OCI-LY7 (cell line): ENCODE data around the gene DUSP22. TPM values are rescaled to one million over a fixed set of nuclear protein-coding genes. Genes with fewer than 3 reads are reported as not detected.

ENCODE experiments used
- BruUV-seq: library from RNA; stranded (reverse); fragments of 400-500 nt; replicated peaks from 2 replicates; lab custom pipeline; 2021; lab: Mats Ljungman, UMichigan
- CTCF ChIA-PET: fragments of 300-600 bp; sonication (Branson Sonifier 250); formaldehyde crosslinking; loops from one replicate; lab custom pipeline; 2022; ENCODE audit warnings: antibody characterized with exemption; ENCODE audit not compliant: unreplicated experiment; lab: Charles Lee
- POLR2A ChIA-PET: fragments of 300-600 bp; sonication (Branson Sonifier 250); formaldehyde crosslinking; loops from one replicate; lab custom pipeline; 2022; ENCODE audit warnings: antibody characterized with exemption; lab: Charles Lee
- DNase-seq: peaks from one replicate; pipeline ENCODE4 v3.0.0-alpha.2; 2015; ENCODE audit warnings: low spot score
- H2AFZ ChIP-seq: fragments of 200-600 bp; sonication (generic), shearing (Covaris generic); 2 replicates; pipeline ENCODE4 v1.6.1; 2014; ENCODE audit warnings: mild to moderate bottlenecking, antibody characterized with exemption, low read length, moderate library complexity
- H3K27ac ChIP-seq: fragments of 200-600 bp; sonication (generic); 2 replicates; pipeline ENCODE4 v1.5.1; 2014; ENCODE audit warnings: mixed run types, low read depth, mild to moderate bottlenecking, moderate library complexity, low read length, inconsistent platforms; ENCODE audit not compliant: poor library complexity, severe bottlenecking
- H3K36me3 ChIP-seq: fragments of 200-600 bp; sonication (generic); 2 replicates; pipeline ENCODE4 v1.6.1; 2014; ENCODE audit warnings: mild to moderate bottlenecking, antibody characterized with exemption, low read length, moderate library complexity, mixed read lengths; ENCODE audit not compliant: insufficient read depth
- H3K4me1 ChIP-seq: fragments of 200-600 bp; sonication (generic); 2 replicates; pipeline ENCODE4 v1.5.1; 2014; ENCODE audit warnings: mild to moderate bottlenecking, low read length; ENCODE audit not compliant: insufficient read depth, poor library complexity, severe bottlenecking
- H3K4me2 ChIP-seq: fragments of 200-600 bp; sonication (generic); 2 replicates; pipeline ENCODE4 v1.6.1; 2014; ENCODE audit warnings: mild to moderate bottlenecking, low read length
- H3K4me3 ChIP-seq: fragments of 200-600 bp; sonication (generic); 2 replicates; pipeline ENCODE4 v1.5.1; 2014; ENCODE audit warnings: mild to moderate bottlenecking, low read depth, low read length; ENCODE audit not compliant: poor library complexity, severe bottlenecking
- H3K79me2 ChIP-seq: fragments of 200-600 bp; sonication (generic); 2 replicates; pipeline ENCODE4 v1.6.1; 2016; ENCODE audit warnings: low read depth, mild to moderate bottlenecking, low read length, moderate library complexity, mixed read lengths; ENCODE audit not compliant: insufficient read depth
- H3K9me2 ChIP-seq: fragments of 200-600 bp; sonication (generic); 2 replicates; pipeline ENCODE4 v1.6.1; 2016; ENCODE audit warnings: mild to moderate bottlenecking, low read length, mixed read lengths; ENCODE audit not compliant: insufficient read depth
- H3K9me3 ChIP-seq: fragments of 200-600 bp; sonication (generic); 2 replicates; pipeline ENCODE4 v1.6.1; 2014; ENCODE audit warnings: mild to moderate bottlenecking, mixed run types, low read length, mixed read lengths
- H4K20me1 ChIP-seq: fragments of 200-600 bp; sonication (generic); 2 replicates; pipeline ENCODE4 v1.6.1; 2014; ENCODE audit warnings: mild to moderate bottlenecking, antibody characterized with exemption, low read length, moderate library complexity, mixed read lengths; ENCODE audit not compliant: insufficient read depth
- CTCF ChIP-seq: fragments of 200-600 bp; sonication (generic); conservative IDR thresholded peaks from 2 replicates; pipeline ENCODE4 v1.5.1; 2014; ENCODE audit warnings: mild to moderate bottlenecking, antibody characterized with exemption, low read length, moderate library complexity, mixed read lengths
- EZH2phosphoT487 ChIP-seq: fragments of 200-600 bp; sonication (generic); IDR thresholded peaks from 2 replicates; pipeline ENCODE4 v1.6.1; 2018; ENCODE audit warnings: low read depth, borderline replicate concordance, mild to moderate bottlenecking, mixed run types, antibody characterized with exemption, low read length, moderate library complexity, mixed read lengths
- intact Hi-C: fragments of 100-400 bp; cut with micrococcal nuclease; formaldehyde crosslinking; loops from one replicate; pipeline ENCODE4 v1.10.0; 2022; ENCODE audit not compliant: unreplicated experiment
- total RNA-seq, 2 experiments: library from RNA; depleted of rRNA in 1 of 2; stranded (reverse); fragments of >200 nt in 1 of 2; shearing (Covaris generic) in 1 of 2; gene quantifications; 2 replicates each; pipeline ENCODE4 v1.2.3, GENCODE V29; 2014 to 2022

Gene DUSP22
- total RNA-seq, 2 experiments from 2014 or later, result 149 to 171 TPM

GRCh38 chr6:328136-328670 is 35.9 kb downstream of the DUSP22 start:
- peak; percentile 90 for DNase-seq
- H3K9me3 ChIP-seq, result no peaks in the 10 kb centered on the region
- peak overlapping the region; percentile 2; the same call in 1 of the 2 replicates for H2AFZ ChIP-seq
- CTCF ChIA-PET, result interaction anchor here (0.8 to 1.6 kb wide), 5 partner anchors 13 to 112 kb away, joined by 3 to 7 read pairs (median 4); no protein-coding TSS in a partner anchor
- H3K27ac ChIP-seq, result peak overlapping the region; percentile 98
- peaks cover 74% of the 10 kb centered on the region for H3K79me2 ChIP-seq
- no peaks in the 10 kb centered on the region for H3K9me2 ChIP-seq
- no TSS peak for BruUV-seq
- TF ChIP-seq CTCF, result no peak
- TF ChIP-seq EZH2phosphoT487, result no peak
- no peaks in the 10 kb centered on the region for H4K20me1 ChIP-seq
- H3K36me3 ChIP-seq, result peaks cover 43% of the 10 kb centered on the region; the same call in 1 of the 2 replicates
- peaks cover 98% of the 10 kb centered on the region for H3K4me1 ChIP-seq
- peak overlapping the region; percentile 77 for H3K4me2 ChIP-seq
- intact Hi-C loops, result loop anchor here (1.0 to 2.0 kb wide), 5 partner anchors 22 to 110 kb away; partner anchors contain the start of gene IRF4
- H3K4me3 ChIP-seq, result peak overlapping the region; percentile 58
- POLR2A ChIA-PET, result interaction anchor here (0.6 to 7.6 kb wide), 26 partner anchors 10 to 147 kb away, joined by 3 to 77 read pairs (median 6); partner anchors contain the start of genes DUSP22 and IRF4

- BruUV-seq, result TSS peak; percentile 51
- Histone ChIP-seq H2AFZ (no peak overlapping the region), H3K79me2 (peaks cover 67% of the 10 kb centered on the region), H3K4me2 (peak overlapping the region; percentile 77), H3K36me3 (peaks cover 46% of the 10 kb centered on the region; the same call in 1 of the 2 replicates), H3K4me1 (peaks cover 98% of the 10 kb centered on the region), H3K4me3 (peak overlapping the region; percentile 58), H3K27ac (peak overlapping the region; percentile 98), H3K9me2 (no peaks in the 10 kb centered on the region), H3K9me3 (no peaks in the 10 kb centered on the region), H4K20me1 (no peaks in the 10 kb centered on the region)
- POLR2A ChIA-PET, result interaction anchor here (0.6 to 7.6 kb wide), 19 partner anchors 11 to 148 kb away, joined by 3 to 77 read pairs (median 6); partner anchors contain the start of genes DUSP22 and IRF4
- intact Hi-C loops, result loop anchor here (1.0 to 2.0 kb wide), 5 partner anchors 23 to 111 kb away; partner anchors contain the start of gene IRF4
- DNase-seq, result peak; percentile 43
- TF ChIP-seq CTCF (no peak), EZH2phosphoT487 (no peak)
- CTCF ChIA-PET, result interaction anchor here (0.8 to 1.6 kb wide), 5 partner anchors 14 to 113 kb away, joined by 3 to 7 read pairs (median 4); no protein-coding TSS in a partner anchor
Measured at GRCh38 chr6:328924-329323, 36.6 kb downstream of the DUSP22 start.
